GM12864 (cell line): ENCODE measurements around the gene NVL.
"Not testable (repeated sequence)": the region's sequence is repeated elsewhere in the genome, so short reads cannot be mapped to it uniquely, and the experiment has no call there.

Experiments
- DNase-seq: peaks from one replicate; pipeline ENCODE4 v3.0.0-alpha.2; 2011; ENCODE audit warnings: low read depth
- H3K4me3 ChIP-seq: 2 replicates; pipeline ENCODE4 v1.5.1; 2011; ENCODE audit warnings: mild to moderate bottlenecking, low read depth, low read length, control low read depth
- CTCF ChIP-seq: IDR thresholded peaks from 2 replicates; pipeline ENCODE4 v1.5.1; 2011; ENCODE audit warnings: low read depth, mild to moderate bottlenecking, moderate library complexity, low read length, control low read depth, inconsistent platforms; ENCODE audit errors: missing control alignments

The NVL gene

DNA sequence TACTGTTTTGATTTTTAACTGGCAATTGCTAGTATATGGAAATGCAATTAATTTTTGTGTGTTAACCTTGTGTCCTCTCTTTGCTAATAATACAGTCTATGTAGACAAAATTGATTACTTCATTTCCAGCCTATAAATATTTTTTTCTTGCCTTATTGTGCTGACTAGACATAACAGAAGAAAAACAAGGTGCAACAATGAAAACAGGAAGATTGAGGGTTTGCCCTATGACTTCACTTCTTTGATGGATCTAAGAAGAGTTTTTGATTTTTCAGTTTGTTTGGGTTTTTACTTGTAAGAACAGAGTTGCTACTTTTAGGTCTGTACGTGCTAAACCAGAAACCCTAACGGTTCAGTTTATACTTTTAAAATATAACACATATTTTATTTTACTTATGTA lies 18.2 kb upstream of the NVL start:
- H3K4me3 ChIP-seq: no peak overlapping the region
- TF ChIP-seq CTCF: no peak
- no peak for DNase-seq

DNA sequence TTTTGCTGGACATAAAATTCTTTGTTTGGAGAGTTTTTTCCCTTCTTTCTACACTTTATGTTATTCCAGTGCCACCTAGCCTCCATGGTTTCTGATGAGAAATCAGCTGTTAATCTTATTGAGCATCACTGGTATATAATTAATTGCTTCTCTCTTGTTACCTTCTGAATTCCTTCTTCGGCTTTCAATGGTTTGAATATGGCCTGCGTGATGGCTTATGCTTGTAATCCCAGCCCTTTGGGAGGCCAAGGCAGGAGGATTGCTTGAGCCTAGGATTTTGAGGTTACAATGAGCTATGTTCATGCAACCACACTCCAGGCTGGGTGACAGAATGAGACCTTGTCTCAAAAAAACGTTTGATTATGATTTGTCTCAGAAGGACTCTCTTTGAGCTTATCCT lies 13.7 kb upstream of the NVL start:
- TF ChIP-seq CTCF: no peak
- H3K4me3 ChIP-seq: no peak overlapping the region

DNA sequence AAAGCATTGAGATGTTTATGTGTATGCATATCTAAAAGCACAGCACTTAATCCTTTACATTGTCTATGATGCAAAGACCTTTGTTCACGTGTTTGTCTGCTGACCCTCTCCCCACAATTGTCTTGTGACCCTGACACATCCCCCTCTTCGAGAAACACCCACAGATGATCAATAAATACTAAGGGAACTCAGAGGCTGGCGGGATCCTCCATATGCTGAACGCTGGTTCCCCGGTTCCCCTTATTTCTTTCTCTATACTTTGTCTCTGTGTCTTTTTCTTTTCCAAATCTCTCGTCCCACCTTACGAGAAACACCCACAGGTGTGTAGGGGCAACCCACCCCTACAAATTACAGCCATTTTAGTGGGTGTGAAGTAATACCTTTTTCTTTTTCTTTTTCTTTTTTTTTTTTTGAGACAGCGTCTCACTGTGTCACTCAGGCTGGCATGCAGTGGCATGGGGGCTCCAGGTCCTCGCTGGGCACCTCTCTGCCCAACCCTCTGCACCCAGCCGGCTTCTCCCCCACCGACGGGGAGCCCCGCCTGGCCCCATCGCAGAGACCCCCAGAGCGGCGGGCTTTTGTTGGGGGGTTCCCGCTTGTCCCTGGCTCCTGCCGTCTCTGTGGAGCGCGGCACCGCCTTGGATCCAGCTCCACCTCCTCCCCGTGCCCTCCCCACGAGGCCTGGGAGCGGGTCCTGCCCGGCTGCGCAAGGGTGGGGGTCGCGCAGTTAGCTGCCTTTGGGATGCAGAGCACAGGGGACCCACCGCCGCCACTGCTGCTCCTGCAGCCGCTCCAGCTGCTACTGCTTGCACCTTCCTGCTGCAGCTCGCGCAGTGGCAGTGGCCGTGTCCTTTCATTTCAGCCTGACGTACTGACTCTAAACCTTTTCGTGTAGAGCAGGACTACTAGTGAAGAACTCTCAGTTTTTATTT lies 10.7 kb upstream of the NVL start:
- not testable (repeated sequence) for DNase-seq
- peak overlapping the region; percentile 53 for H3K4me3 ChIP-seq

More for the DNA sequence above, 13.7 kb upstream of the NVL start:
- DNase-seq: no peak

DNA sequence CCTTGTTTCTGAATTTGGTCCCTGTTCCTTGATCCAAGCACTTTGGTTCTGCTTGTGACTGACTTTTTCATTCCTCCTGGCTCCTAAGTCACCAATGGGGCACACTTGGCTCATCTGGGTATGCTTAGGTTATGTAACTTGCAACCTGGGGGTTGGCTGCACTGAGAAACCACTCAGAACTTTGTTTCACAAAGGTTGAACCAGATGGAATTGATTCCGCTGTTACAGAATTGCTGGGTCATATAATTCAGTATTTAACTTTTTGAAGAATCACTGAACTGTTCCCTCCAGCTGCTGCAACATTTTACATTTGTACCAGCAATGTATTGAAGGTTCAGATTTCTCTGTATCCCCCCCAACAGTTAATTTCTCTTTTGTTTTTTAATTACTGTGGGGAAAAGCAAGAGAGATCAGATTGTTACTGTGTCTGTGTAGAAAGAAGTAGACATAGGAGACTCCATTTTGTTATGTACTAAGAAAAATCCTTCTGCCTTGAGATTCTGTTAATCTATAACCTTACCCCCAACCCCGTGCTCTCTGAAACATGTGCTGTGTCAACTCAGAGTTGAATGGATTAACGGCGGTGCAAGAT lies 9.6 kb upstream of the NVL start:
- no peak for TF ChIP-seq CTCF
- DNase-seq: no peak
- H3K4me3 ChIP-seq: no peak overlapping the region

DNA sequence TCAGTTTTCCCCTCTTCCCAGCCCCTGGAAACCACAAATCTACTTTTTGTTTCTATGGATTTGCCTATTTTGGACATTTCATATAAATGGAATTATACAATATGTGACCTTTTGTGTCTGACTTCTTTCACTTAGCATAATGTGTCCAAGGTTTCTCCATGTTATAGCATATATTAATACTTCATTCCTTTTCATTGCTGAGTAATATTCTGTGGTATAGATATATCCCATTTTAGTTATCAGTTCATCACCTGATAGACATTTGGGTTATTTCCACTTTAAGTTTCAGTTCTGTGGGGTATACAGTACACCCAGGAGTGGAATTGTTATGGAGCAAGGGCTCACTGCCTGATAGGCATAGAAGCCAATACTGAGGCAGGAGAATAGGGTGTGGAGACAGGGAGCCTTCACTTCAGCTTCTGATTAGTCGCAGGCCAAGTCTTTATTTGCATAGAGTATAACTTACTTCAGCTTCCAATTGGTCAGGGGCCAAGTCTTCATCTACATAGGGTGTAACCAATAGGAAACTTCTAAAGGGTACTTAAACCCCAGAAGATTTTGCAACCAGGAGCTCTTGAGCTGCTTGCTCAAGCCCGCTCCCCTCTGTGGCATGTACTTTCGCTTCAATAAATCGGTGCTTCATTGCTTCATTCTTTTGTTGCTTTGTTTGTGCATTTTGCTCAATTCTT lies 8.3 kb upstream of the NVL start:
- no peak for TF ChIP-seq CTCF
- no peak for DNase-seq
- H3K4me3 ChIP-seq: no peak overlapping the region

- no peak overlapping the region for H3K4me3 ChIP-seq
- TF ChIP-seq CTCF: no peak
- DNase-seq: no peak
These were observed 4.2 kb upstream of the NVL start for GRCh38 chr1:224333939-224334786.
